GM21576 (cell line): ENCODE results near the gene LMNTD2.

Experiments used
- ATAC-seq: cut with Tn5 transposase; IDR thresholded peaks from one replicate; pipeline ENCODE4 v1.9.1; 2021; ENCODE audit warnings: mild to moderate bottlenecking, moderate library complexity; ENCODE audit not compliant: unreplicated experiment

Gene LMNTD2

DNA sequence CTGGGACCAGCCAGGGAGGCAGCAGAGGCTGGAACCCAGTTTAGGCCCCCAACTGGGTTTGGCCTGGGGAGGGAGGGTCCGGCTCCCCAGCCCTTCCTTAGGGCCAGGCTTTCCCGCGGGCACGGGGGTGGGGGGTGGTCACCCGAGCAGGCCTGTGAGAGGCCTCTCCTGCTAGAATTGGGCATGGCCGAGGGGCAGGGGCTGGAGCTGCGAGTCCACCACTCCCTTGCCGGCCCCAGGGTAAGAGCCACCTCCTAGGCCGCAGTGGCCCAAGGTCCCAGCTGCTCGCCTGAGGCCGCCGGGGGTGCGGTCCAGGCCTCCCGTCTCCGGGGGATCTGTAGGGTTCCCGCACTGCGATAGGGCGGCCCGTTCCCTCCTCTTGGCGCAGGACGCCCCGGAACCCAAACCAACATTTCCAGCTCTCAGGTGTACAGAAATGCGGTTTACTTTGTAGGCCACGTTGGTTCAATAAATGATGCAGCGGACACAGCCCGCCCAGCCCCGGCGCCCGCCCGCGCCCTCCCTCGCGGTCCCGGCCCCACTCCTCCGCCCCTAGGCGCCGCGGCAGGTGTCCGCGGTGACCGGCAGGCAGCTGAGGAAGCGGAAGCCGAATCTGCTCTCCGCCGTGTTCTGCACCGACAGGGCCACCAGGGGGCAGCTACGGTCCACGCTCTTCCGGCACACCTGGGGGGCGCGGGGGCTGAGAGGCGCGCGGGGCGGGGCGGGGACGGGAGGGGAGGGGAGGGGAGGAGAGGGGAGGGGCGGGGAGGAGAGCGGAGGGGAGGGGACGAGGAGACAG, 5.9 kb downstream of the LMNTD2 start:
- ATAC-seq = peak; percentile 47

DNA sequence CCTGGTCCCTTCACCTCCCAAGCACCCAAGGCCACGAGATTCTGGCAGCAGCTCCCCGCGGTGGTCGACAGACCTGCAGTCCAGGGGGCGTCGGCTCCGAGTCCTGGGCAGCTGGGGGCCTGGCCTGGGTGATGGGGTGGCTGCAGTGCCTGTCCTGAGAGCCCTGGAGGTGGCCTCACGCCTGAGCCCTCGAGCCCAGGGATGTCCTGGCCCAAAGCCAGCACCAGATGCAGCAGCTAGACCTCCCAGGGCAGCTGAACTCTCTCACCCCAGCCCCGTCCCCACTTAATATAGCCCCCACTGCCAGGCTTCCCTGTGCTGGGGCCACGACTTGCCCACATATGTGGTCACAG, 6.6 kb downstream of the LMNTD2 start:
- no peak for ATAC-seq

DNA sequence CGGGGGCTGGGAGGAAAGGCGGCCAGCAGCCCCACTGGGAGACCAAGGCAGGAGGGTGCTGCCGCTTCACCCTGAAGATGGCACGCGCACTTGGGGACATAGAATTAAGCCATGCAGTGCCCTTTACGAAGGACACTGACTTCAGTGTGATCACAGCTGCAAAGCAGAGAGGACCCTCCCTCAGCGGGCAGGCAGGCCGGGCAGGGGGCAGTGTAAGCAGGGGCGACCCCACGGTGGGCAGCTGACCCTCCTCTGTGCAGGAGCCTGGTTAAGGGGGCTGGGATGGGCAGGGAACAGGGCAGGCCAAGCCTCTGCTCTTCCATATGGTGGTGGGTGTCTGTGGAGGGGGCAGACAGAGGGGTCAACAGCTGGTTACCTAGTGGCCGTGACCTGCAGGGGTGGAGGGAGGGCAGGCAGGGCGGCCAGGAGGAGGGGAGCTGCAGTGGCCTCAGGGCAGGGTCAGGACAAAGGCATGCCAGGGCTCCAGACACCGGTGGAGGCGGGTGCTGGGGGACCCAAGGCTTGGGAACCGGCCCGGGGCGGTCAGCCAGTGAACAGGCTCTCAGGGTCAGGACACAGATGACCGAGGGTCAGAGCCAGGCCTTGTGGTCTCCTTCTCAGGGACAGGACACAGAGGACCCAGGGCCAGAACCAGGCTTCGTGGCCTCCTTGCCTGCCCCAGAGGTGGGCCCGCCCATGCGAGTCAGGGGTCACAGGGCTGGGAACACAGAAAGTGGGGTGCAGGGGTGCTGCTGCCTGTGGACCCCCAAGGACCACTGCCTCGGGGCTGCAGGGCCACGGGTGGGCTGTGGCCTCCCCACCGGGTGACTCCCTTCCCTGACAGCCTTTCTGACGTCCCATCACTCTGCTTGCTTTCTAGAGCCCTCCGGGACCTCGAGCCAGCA, 7.2 kb downstream of the LMNTD2 start:
- ATAC-seq = no peak

DNA sequence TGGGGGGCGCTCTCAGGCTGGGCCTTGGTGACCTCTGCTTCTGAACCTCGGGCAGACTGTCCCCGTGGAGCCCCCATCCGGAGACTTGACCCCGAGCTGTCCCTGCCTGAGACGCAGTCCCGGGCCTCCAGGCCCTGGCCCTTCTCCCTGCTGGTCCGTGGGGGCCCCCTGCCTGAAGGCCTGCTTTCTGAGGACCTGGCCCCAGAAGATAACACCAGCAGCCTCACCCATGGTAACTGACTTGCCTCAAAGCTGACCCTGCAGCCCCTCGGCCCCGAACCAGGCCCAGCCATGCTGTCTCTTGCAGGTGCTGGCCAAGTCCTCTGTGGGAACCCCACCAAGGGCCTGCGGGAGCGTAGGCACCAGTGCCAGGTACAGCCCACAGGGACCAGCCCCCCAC, 8.9 kb downstream of the LMNTD2 start:
- no peak for ATAC-seq

DNA sequence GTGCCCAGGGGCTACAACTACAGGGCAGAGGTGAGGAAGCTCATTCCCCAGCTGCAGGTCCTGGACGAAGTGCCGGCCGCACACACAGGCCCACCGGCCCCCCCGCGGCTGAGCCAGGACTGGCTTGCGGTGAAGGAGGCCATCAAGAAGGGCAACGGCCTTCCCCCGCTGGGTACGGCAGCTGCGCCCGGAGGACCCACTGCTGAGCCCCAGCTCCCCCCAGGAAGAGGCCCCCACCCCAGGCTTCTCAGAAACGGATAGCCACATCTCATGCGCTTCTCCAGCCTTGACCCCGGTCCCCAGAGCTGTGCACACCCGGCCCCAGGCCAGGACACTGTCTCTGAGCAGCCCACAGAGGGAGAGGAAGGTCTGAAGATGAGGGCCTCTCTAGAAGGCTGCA, 9.4 kb downstream of the LMNTD2 start:
- no peak for ATAC-seq

DNA sequence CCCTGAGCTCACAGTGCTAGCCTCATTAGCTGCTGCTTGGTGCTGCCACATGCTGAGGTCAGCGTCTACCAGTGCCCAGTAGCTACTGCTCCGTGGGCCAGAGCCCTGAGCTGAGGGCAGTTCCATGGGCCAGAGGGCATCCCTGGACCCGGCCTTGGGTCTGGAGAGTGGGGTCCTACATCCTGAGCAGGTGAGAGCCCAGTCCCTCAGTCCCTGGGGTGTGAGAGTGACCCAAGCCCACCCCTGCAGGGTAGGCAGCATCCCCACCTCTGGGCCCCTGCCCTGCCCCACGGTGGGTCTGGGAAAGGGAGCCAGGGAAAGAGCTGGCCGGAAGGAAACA, 9.8 kb downstream of the LMNTD2 start:
- no peak for ATAC-seq

DNA sequence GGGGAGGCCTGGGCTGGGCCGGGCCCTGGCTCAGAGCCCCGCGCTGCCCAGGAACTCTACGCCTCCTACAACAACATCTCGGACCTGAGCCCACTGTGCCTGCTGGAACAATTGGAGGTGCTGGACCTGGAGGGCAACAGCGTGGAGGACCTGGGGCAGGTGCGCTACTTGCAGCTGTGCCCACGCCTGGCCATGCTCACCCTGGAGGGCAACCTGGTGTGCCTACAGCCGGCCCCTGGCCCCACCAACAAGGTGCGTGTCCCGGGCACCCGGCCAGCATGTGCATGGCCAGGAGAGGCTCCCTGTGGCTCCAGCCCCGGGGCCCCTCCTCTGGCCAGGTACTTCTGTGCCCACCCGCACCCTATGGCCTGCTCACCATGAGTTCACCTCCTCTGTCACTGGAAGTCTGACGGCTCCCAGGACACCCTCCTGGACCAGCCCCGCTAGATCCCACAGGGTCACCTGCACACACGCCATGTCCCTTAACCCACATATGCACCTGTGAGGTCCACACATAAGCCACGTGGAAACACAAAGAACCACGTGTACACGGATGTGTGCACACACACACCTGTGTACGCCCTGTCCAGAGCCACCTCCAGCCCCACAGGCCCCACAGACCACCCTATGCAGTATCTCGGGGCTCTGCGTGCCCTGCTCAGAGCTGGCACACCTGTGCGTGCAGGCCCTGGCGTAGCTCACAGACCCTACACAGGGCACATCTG, 10.4 kb downstream of the LMNTD2 start:
- no peak for ATAC-seq

DNA sequence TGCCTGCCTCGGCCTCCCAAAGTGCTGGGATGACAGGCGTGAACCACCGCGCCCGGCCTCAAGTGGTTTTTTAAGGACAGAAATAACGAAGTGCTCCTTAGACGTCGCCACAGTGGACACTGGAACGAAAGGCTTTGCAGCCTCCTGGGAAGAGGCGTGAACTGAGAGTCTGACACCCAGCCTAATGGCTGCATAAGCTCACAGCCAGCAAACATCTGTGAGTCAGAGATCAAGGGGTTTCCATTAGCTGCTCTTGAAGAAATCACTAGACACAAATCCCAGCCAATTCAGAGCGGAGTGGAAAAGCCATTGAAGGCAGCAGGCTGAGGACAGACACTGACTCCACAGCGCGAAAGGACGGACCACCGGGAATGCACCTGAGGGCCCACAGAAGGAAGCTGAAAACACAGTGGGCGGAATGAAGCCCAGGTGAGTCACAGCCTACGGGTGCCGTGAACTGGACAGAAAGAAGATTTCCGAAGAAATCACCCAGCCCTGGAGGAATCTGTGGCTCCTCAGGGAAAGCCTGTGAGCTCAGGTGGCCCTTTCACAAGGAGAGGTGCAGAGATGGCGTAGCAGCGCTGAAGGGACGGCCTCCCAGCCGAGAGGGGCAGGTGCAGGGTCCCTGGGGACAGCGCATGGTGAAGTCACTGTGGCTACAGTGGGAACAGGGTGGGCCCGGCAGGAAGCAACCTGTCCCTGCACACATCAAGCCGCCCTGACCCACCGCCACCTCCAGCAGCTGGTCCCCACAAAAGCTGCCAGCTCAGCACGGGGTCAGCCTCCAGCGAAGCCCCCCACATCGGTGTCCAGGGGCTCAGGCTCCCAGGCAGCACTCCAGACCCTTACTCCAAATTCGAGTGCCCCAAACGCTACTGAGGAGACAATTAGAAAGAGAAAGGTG, 11.6 kb downstream of the LMNTD2 start:
- no peak for ATAC-seq

DNA sequence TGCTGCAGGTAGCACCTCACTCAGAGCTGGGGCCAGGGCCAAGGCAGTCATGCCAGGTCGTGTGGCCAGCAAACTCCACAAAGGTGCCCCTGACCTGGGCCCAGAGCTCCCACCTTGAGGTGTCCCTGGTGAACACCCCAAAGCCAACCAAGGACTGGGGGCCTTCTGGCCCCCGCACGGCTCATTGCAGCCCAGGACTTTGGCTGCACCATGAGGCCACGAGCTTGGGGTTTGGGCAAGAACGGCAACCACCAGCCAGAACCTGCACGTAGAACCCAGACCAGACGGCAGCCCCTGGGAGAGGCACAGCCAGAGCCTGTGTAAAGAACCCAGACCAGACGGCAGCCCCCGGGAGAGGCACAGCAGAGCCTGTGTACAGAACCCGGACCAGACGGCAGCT, 15.4 kb downstream of the LMNTD2 start:
- ATAC-seq = no peak

DNA sequence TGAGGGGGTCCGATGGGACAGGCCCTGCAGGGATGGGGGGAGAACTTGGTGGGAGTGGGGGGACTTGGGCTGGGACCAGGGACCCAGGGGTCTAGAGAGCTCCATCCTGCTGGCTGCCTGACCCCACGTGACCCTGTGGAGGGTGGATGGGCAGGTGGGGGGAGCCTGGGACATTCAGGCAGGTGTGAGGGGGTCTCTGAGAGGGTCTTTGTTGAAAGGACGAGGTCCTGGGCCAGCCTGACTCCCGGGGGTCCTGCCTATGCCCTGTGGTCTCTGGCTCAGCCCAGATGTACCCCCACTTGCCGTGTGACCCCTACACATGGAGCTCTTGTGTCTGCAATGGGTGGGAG, 15.7 kb downstream of the LMNTD2 start:
- ATAC-seq = no peak

DNA sequence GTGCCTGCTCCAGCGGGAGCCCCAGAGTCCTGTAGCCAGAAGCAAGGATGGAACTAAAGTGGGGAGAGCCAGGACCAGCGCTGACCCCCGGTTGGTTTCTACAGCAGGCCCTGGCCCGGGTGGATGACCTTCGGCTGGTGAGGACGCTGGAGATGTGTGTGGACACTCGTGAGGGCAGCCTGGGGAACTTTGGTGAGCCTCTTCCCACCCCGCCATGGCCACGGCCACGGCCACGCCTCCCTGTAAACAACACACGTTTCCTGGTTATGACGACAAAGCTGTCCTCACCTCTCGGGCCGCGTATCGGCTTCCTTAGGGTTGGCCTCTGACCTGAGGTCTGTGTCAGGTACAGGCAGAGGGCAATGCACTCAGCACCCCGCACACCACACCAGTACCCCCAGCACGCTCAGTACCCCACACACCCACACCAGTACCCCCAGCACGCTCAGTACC, 19.1 kb downstream of the LMNTD2 start:
- ATAC-seq = no peak

DNA sequence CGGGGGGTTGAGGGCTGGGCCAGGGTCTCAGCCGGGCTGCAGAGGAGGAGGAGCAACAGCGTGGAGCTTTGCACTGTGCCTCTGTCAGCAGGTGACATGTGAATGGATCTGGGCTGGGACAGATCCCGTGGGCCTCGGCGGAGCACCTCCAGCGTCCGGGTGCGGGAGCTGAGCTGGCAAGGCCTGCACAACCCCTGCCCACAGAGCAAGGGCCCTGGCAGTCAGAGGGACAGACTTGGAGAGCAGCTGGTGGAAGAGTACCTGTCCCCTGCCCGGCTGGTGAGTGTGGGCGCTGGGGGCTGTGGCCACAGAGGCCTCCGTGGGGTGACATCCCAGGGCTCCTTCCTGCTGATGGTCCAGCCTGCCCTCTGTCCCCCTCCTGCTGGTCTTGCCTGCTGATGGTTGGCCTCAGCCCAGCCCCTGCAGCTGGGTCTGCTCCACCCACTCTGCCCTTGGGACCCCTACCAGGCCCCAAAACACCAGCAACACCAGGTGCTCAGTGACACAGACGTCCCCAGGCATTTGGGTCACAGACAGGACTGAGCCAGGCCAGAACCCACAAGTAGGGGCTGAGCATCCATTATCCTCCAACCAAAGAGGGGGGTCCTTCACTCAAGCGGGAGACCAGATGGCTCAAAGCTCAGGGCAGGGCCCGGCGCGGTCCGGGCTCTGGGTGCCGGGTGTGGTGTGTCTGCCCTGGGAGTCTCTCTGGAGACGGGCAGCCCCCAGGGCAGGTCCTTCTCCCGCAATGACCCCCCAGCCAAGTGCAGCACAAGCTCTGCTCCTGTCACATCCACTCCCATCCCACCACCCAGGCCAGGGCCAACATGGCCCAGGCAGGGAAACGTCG, 19.7 kb downstream of the LMNTD2 start:
- no peak for ATAC-seq

DNA sequence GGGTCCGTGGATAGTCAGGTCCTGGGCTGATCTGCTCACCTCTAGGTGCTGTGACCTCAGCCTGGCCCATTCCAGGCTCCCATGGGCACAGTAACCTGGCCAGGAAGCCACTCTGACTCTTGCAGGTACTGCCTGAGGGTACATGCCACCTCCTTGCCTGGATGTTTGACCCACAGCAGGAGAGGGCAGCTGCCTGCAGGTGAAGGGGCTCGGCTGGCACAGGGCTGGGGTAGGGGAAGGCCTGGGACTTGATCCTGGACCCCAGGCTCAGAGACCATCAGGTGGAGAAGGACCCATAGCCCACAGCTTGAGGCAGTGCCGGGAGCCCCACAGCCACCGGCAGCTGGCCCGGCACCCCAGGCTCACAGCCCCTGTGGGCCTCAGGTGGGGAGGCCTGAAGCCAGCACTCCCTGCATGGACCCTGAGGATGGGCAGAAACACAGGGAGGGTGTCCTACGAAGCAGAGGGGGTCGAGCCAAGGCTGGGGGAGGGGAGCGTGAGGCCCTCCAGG, 20.5 kb downstream of the LMNTD2 start:
- no peak for ATAC-seq

DNA sequence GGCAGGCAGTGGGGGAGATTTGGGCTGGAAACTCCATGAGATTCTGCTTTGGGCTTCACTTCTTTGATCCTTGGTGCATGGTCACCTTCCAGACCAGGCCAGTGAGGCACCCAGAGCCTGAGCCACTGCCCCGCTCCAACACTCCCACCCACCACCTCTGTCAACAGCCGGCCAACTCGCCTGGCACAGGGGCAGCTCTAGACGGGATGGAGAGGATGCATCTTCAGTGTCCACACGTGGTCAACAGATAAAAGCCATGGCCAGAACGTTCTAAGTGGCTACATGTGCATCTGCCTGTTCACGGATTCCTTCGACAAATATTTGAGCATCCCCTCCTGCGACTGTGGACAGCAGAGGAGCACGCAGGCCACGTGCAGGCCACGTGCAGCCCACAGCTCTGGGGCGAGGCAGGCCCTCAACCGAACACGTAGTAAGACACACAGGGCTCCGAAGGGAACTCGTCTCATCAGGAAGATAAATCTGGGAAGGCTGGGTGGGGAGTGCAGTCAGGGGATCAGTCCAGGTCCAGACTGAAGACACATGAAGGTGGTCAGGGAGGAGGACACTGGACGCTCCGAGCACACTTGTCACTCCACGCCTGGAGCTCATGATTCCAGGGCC, 22.0 kb downstream of the LMNTD2 start:
- no peak for ATAC-seq

DNA sequence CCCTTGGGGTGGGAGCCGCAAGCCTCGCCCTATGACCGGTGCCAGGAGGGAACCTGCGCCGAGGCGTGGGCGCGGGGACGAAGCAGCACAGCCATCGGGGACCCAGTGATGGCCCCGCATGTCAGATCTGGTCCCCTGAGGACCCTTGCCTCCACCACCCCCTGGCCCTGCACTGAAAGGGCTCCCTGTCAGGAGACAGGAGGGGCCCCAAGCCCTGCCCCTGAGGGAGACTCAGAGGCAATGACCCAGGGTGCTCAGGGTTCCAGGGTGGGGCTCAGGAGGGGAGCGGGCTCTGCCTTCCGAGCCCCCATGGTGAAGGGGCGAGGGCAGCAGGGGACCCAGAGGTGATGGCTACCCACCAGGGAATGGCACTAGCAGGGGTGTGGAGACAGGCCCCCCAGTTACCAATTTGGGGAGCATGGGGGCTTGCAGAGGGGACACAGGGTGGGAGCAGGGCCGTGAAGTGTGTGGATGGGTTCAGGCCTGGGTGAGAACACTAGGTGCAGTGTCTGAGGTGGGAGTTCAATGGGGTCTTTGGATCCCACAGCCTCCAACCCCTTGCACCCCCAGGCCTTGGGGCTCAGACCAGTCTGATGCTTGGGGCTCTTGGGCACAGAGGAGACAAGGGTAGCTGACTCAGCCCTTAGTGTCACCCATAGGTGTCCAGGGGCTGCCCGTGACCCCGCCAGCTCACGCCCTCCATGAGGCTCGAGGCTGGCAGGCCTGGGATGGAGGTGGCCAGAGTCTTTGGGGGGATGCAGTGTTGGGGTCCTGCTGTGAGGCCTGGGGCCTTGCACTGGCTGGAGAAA, 22.7 kb downstream of the LMNTD2 start:
- ATAC-seq = no peak

DNA sequence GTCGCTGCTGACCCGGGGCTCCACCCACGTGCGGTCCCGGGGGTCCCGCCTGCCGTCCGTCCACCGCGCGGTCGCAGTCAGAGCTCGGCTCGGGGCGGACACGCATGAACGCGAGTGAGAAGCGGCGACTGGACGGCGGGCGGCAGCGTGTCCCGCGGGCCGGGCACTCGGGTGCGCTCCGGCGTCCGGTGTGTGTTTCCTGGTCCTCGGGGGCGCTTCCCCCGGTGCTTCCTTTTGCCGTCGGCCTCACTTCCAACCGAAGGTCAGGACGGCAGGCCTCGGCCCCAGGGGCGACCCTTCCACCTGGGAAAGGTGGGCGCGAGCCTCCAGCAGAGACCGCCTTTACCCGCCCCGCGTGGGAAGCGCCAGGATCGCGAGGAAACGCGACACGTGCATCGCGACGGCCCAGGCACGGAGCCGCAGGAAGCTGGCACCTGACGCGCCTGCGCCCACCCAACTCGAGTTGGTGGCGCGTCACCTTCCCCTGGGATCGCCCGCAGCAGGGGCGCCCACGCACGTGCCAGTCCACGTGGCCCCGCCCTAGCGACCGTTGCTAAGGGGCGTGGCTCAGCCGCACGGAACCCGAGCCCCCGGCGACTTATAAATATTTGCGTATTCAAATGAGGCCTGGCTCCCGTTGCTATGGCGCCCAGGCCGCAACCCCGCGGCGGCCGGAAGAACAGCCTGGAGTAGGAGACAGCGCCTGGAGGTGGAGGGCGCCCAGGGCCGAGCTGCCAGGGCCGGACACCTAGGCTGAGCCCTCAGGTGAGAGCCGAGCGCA, 23.5 kb downstream of the LMNTD2 start, which contains the start of gene LRRC56:
TSS of gene LRRC56 (plus strand) at position 687 of the 781 bp plus-strand sequence. CDS start 3,158 bp downstream, outside the sequence.
- peak; percentile 49 for ATAC-seq
